ENCODE results near the gene WDR4. TPM values are rescaled to one million over a fixed set of nuclear protein-coding genes. Genes with fewer than 3 reads are reported as not detected.
A peak's percentile ranks its signal among the peaks of the same experiment; 100 is the strongest.

Gene WDR4
- total RNA-seq, 6 donors from 2014 or later, result 10.2 to 49.2 (median 18.6) TPM

GRCh38 chr21:42858957-42859890 is 20.1 kb downstream of the WDR4 start:
- Histone ChIP-seq H3K27me3 (no peaks in the 10 kb centered on the region), H3K4me3 (no peak overlapping the region), H3K36me3 (peaks cover 10 to 86% (median 65%) of the 10 kb centered on the region in 4 donors), H3K9me3 (no peaks in the 10 kb centered on the region), H3K27ac (no peak overlapping the region), H3K4me1 (peaks cover 4 to 21% (median 8%) of the 10 kb centered on the region in 4 donors)
- WGBS, 2 donors, result 94 to 98% methylated on average over 28 to 33 of the region's 34 CpGs
- peak in 1 of 2 donors; percentile 65 for DNase-seq
- TF ChIP-seq EP300 (IDR thresholded peaks at IDR 0.05) (no peak), POLR2AphosphoS5 (IDR thresholded peaks at IDR 0.05) (no peak), CTCF (IDR thresholded peaks at IDR 0.05) (no peak), POLR2A (IDR thresholded peaks at IDR 0.05) (no peak)
- no peak for ATAC-seq (ENCODE audit: low FRiP score in 2 of 2)

- no peak overlapping the region for H3K27ac ChIP-seq
- H3K9me3 ChIP-seq, result no peaks in the 10 kb centered on the region
- peaks cover 4 to 21% (median 8%) of the 10 kb centered on the region in 4 donors for H3K4me1 ChIP-seq
- no peak for TF ChIP-seq EP300 (IDR thresholded peaks at IDR 0.05)
- ATAC-seq (ENCODE audit: low FRiP score in 2 of 2) (no peak), DNase-seq (no peak)
- no peak overlapping the region for H3K4me3 ChIP-seq
- WGBS, 2 donors, result 90 to 92% methylated on average over 11 to 19 of the region's 19 CpGs
- peaks cover 11 to 94% (median 73%) of the 10 kb centered on the region in 4 donors for H3K36me3 ChIP-seq
- no peaks in the 10 kb centered on the region for H3K27me3 ChIP-seq
These were observed 21.0 kb downstream of the WDR4 start for GRCh38 chr21:42858185-42858847.

DNA sequence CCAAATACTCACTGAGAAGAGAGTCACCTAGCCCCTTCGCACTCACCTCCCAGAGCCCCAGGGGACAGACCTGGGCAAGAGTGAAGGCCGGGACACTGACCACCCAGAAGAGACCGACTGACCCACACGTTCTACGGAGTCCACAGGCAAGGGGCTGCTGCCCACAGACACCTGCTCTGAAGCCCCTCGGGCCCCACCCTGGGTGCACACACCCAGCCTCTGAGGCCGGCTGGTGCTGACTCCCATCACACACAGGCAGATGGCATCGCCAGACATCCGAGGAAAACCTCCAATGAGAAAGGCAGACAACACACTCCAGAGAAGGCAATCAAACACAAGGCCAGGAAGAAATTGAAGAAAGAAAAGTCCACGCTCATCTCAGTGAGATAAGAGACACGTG is 22.1 kb downstream of the WDR4 start:
- no peaks in the 10 kb centered on the region for H3K27me3 ChIP-seq
- ATAC-seq (ENCODE audit: low FRiP score in 2 of 2), result no peak
- no peak overlapping the region for H3K4me3 ChIP-seq
- H3K27ac ChIP-seq, result no peak overlapping the region
- H3K9me3 ChIP-seq, result no peaks in the 10 kb centered on the region
- 97 to 98% methylated on average over 6 to 11 of the region's 11 CpGs for WGBS, 2 donors
- H3K4me1 ChIP-seq, result peaks cover under 1 to 15% (median 7%) of the 10 kb centered on the region in 4 donors
- no peak for DNase-seq
- H3K36me3 ChIP-seq, result peaks cover 14 to 94% (median 75%) of the 10 kb centered on the region in 4 donors
- TF ChIP-seq POLR2AphosphoS5 (IDR thresholded peaks at IDR 0.05) (no peak), CTCF (IDR thresholded peaks at IDR 0.05) (no peak), POLR2A (IDR thresholded peaks at IDR 0.05) (no peak), EP300 (IDR thresholded peaks at IDR 0.05) (no peak)

GRCh38 chr21:42855937-42856335 is 23.4 kb downstream of the WDR4 start:
- H3K27ac ChIP-seq, result peak overlapping the region in 2 of 4 donors; percentile 22 to 71
- ATAC-seq (ENCODE audit: low FRiP score in 2 of 2) (no peak), DNase-seq (peak in 1 of 2 donors; percentile 54)
- H3K9me3 ChIP-seq, result no peaks in the 10 kb centered on the region
- no peaks in the 10 kb centered on the region for H3K27me3 ChIP-seq
- H3K4me3 ChIP-seq, result no peak overlapping the region
- H3K36me3 ChIP-seq, result peaks cover 18 to 100% (median 78%) of the 10 kb centered on the region in 4 donors
- TF ChIP-seq CTCF (IDR thresholded peaks at IDR 0.05), result no peak
- TF ChIP-seq POLR2A (IDR thresholded peaks at IDR 0.05), result no peak
- TF ChIP-seq POLR2AphosphoS5 (IDR thresholded peaks at IDR 0.05), result no peak
- TF ChIP-seq EP300 (IDR thresholded peaks at IDR 0.05), result no peak
- peaks cover 0 to 8% (median 2%) of the 10 kb centered on the region in 4 donors for H3K4me1 ChIP-seq
- 75 to 85% methylated on average over 9 to 18 of the region's 18 CpGs for WGBS, 2 donors
